Heart right ventricle (tissue), 16 donors: ENCODE data around the gene CD27. TPM values are rescaled to one million over a fixed set of nuclear protein-coding genes. Genes with fewer than 3 reads are reported as not detected.

ENCODE experiments used
- ATAC-seq, 8 donors: fragments of 200-7000 bp; cut with Tn5 transposase; one replicate each; pipeline ENCODE4 v1.9.1; 2020; ENCODE audit warnings: mild to moderate bottlenecking in 8 of 8, moderate library complexity in 8 of 8, moderate number of reproducible peaks in 1 of 8
- DNase-seq, 2 donors: peaks; one replicate each; pipeline ENCODE4 v3.0.0-alpha.2; 2020
- H3K27ac ChIP-seq, 10 donors: fragments of 200-600 bp; sonication (generic) in 2 of 10; one replicate each; pipeline versions ENCODE4 v1.5.0 to v1.8.0; 2020 to 2022; ENCODE audit warnings: mild to moderate bottlenecking in 3 of 10
- H3K27me3 ChIP-seq, 7 donors: fragments of 200-600 bp; one replicate each; pipeline ENCODE4 v1.8.0; 2021 to 2022; ENCODE audit warnings: mild to moderate bottlenecking in 2 of 7
- H3K36me3 ChIP-seq, 9 donors: fragments of 200-600 bp; sonication (generic) in 1 of 9; one replicate each; pipeline versions ENCODE4 v1.5.0 to v1.8.0; 2020 to 2022; ENCODE audit warnings: mild to moderate bottlenecking in 2 of 9
- H3K4me1 ChIP-seq, 9 donors: fragments of 200-600 bp; sonication (generic) in 1 of 9; one replicate each; pipeline versions ENCODE4 v1.5.0 to v1.8.0; 2020 to 2022; ENCODE audit warnings: mild to moderate bottlenecking in 4 of 9
- H3K4me3 ChIP-seq, 10 donors: fragments of 200-600 bp; sonication (generic) in 2 of 10; one replicate each; pipeline versions ENCODE4 v1.5.0 to v1.8.0; 2020 to 2022; ENCODE audit warnings: mild to moderate bottlenecking in 7 of 10, moderate library complexity in 2 of 10
- H3K9me3 ChIP-seq, 11 donors: fragments of 200-600 bp in 10 of 11; sonication (generic) in 2 of 11; one replicate each; pipeline versions ENCODE4 v1.5.0 to v1.8.0; 2013 to 2022; ENCODE audit warnings: mild to moderate bottlenecking in 2 of 11, control low read depth in 1 of 11, moderate library complexity in 1 of 11
- WGBS, 2 donors: extraction: QIAGEN DNeasy Blood & Tissue Kit; methylation state at CpG; one replicate each; pipeline ENCODE4 v1.1.7; 2013; ENCODE audit warnings: inconsistent platforms in 1 of 2; 5-methylcytosine and 5-hydroxymethylcytosine counted together
- intact Hi-C, 10 donors: fragments of 100-400 bp; cut with DNase I; formaldehyde crosslinking; loops; one replicate each; pipeline versions ENCODE4 v1.11.1 to v1.14.2; 2022
- polyA plus RNA-seq, 2 donors: library from polyadenylated mRNA; stranded (reverse); fragments of 200-250 nt; gene quantifications; one replicate each; pipeline ENCODE4 v1.2.3, GENCODE V29; 2013
- total RNA-seq, 10 donors: library from RNA; stranded (reverse); fragmentation: NEBNext Ultra II Directional in 3 of 10; extraction: Animal tissue kit (Norgen Biotek cat#: 25700) in 3 of 10; gene quantifications; one replicate each; pipeline versions ENCODE4 v1.2.1 to v1.2.4, GENCODE V29; 2021 to 2023
- TF ChIP-seq, protein P1 (sequence below), 9 donors: fragments of 200-600 bp; sonication (generic) in 2 of 9; IDR thresholded peaks; one replicate each; pipeline versions ENCODE4 v1.5.0 to v1.8.0; 2021 to 2022; ENCODE audit warnings: antibody characterized with exemption in 9 of 9, mild to moderate bottlenecking in 5 of 9, moderate library complexity in 1 of 9
- donor health status: Arrhythmogenic right ventricular cardiomyopathy.
- donor health status: ischemic (EF 13 %, LVEDD 7.1; RV severe dilation, severe dysfunction).
- donor health status: healthy with polysubstance abuse.
- donor health status: DM: no; HTN: yes; CAD: no.
- donor health status: DM: no; HTN: no; CAD: no.
- donor health status: ischemic (EF 25% LVEDD 6.9; RV normal size, moderate dysfunction).
- donor health status: ischemic (EF 25% LVEDD 5.7; RV mildly dilated, moderate dysfunction).
- donor health status: healthy.
- donor health status: DM: yes; HTN: yes; CAD: no.
- donor health status: Ischemic cardiomyopathy.
- donor health status: ischemic (EF 35%, LVEDD 5.7; RV mildly dilated, moderate dysfunction).
- donor health status: nonischemic (EF 11% LVEDD 7.7; RV severe dilation, severe dysfunction).
- donor health status: DM: yes; HTN: yes; CAD: no.
- donor health status: PGD.
- donor health status: ischemic (EF 29% LVEDD 5.4; RV normal size, mild dysfunction).
- donor health status: nonischemic (EF 23%, LVEDD 6.1; RV moderate dilation, normal function).

The CD27 gene
- total and polyA plus RNA-seq, 12 donors, result 0.28 to 3.4 (median 0.32) TPM; not detected in 6

DNA sequence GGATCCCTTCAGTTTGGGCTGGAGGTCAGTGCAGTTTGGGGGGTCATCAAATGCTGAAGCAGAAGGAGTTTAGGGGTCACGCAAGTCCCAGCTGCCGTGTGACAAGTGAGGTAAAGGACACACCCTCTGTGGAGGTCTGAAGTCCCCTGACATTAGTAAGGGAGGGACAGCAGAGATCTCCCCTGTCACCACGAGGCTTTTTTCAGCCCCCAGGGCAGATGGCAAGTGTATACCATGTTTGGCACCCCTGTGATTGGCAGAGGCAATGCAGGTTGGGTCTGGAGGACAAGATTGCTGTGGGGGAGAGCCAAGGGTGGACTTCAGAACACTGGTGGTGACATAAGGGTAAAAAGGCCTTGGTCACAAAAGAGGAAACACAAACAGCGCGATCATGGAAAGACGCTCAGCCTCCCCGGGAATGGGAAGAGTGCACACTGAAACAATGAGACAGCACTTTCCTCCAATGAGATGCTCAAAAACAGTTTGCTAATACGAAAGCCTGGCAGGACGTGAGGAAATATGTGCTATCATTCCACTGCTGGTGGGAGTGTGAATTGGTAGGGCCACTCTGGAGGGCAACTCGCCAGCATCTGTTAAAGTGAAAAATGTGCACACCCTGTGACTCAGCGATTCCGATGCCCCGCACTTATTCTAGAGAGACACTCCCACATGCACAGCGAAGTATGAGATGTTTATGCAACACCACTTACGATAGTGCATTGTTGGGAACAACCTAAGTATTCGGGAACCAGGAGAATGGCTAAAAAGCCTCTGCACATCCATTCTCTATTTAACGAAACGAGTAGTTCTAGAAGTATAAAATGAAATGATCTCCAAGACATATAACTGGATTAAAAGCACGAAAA is 14.4 kb upstream of the CD27 start:
- peaks cover 0 to 32% (median 12%) of the 10 kb centered on the region in 9 donors for H3K4me1 ChIP-seq
- ATAC-seq (peak; percentile 70 to 93 (median 83)), DNase-seq (peak; percentile 54 to 79)
- intact Hi-C loops, result no loop called here
- no peaks in the 10 kb centered on the region for H3K9me3 ChIP-seq
- H3K27me3 ChIP-seq, result no peaks in the 10 kb centered on the region
- peak overlapping the region in 7 of 10 donors; percentile 14 to 47 (median 34) for H3K4me3 ChIP-seq
- peak overlapping the region in 9 of 10 donors; percentile 33 to 83 (median 55) for H3K27ac ChIP-seq
- H3K36me3 ChIP-seq, result no peaks in the 10 kb centered on the region
- TF ChIP-seq, protein P1, sequence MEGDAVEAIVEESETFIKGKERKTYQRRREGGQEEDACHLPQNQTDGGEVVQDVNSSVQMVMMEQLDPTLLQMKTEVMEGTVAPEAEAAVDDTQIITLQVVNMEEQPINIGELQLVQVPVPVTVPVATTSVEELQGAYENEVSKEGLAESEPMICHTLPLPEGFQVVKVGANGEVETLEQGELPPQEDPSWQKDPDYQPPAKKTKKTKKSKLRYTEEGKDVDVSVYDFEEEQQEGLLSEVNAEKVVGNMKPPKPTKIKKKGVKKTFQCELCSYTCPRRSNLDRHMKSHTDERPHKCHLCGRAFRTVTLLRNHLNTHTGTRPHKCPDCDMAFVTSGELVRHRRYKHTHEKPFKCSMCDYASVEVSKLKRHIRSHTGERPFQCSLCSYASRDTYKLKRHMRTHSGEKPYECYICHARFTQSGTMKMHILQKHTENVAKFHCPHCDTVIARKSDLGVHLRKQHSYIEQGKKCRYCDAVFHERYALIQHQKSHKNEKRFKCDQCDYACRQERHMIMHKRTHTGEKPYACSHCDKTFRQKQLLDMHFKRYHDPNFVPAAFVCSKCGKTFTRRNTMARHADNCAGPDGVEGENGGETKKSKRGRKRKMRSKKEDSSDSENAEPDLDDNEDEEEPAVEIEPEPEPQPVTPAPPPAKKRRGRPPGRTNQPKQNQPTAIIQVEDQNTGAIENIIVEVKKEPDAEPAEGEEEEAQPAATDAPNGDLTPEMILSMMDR (IDR thresholded peaks at IDR 0.05), result no peak
- WGBS, 2 donors, result 36 to 43% methylated on average over 19 of the region's 19 CpGs

DNA sequence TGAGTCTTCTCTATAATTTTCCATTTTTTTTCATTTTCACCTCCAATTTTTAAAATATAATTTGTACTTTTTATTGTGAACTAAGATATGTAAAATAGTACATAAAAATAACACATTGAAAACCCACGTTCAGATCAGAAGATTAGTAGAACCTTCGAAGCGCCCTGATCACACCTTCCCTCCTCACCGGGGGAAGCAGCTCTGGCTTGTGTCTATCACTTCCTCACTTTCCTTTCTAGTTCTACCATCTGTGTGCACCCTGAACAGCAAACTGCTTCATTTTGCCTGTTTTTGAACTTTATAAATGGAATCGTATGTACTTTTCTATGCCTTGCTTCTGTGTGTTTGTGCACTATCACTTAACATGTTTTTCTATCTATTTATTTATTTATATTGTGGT is 11.8 kb upstream of the CD27 start:
- Histone ChIP-seq H3K36me3 (no peaks in the 10 kb centered on the region), H3K4me3 (no peak overlapping the region), H3K9me3 (no peaks in the 10 kb centered on the region), H3K4me1 (peaks cover 0 to 20% (median 12%) of the 10 kb centered on the region in 9 donors), H3K27ac (no peak overlapping the region), H3K27me3 (no peaks in the 10 kb centered on the region)
- intact Hi-C loops, result no loop called here
- DNase-seq, result no peak
- 84 to 85% methylated on average over 5 of the region's 5 CpGs for WGBS, 2 donors
- ATAC-seq, result no peak
- TF ChIP-seq, protein P1 (IDR thresholded peaks at IDR 0.05), result no peak

DNA sequence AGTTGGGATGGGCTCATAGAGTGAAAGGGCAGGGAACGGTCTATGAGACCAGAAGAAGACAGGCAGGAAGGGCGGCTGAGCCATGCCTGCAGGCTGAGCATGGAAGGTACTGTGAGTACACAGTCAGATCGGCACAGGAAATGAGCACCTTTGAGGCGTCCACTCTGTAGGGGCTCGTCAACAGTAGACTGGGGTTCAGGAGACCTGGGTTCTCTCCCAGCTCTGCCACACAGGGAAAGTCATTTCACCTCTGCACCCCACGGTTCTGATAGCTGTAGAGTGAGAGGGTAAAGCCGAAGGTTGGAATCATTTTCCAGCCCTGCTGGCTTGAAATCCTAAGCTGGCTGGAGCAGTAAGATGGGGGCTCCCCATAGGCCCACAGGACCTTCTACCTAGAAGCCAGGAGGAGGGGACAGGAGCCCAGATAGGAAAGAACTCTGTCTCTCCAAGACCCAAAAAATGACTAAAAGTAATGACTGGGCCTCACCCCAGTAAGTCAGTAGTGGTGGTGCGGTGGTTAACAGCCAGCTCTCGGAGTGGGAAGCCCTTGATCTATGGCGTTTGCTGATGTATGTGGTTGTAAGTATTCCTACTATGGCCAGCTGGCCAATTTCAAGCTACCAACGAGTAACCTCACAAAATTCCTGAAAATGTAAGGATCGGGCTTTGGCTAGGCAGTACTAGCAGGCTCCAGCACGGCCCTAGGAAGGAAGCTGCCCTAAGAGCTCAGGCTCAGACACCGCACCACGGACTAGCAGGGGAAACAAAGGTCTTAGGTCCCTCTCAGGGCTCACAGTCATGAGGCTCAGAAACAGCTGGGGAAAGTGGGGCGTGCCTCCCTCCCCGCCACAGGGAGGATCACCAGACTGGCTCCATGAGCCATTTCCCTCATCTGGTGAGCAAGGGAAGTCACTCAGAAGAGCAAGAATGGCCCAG is 10.3 kb upstream of the CD27 start:
- H3K4me3 ChIP-seq, result no peak overlapping the region
- DNase-seq, result no peak
- WGBS, 2 donors, result 84 to 87% methylated on average over 17 of the region's 17 CpGs
- no peaks in the 10 kb centered on the region for H3K27me3 ChIP-seq
- H3K36me3 ChIP-seq, result peaks cover 0 to 4% (median 0%) of the 10 kb centered on the region in 9 donors
- TF ChIP-seq, protein P1 (IDR thresholded peaks at IDR 0.05), result no peak
- no peak for ATAC-seq
- peaks cover 0 to 20% (median 12%) of the 10 kb centered on the region in 9 donors for H3K4me1 ChIP-seq
- intact Hi-C loops, result no loop called here
- peak overlapping the region in 1 of 10 donors; percentile 31 for H3K27ac ChIP-seq
- H3K9me3 ChIP-seq, result no peaks in the 10 kb centered on the region
